Measurements from ENCODE around the gene NPBWR2.

Gene NPBWR2

DNA sequence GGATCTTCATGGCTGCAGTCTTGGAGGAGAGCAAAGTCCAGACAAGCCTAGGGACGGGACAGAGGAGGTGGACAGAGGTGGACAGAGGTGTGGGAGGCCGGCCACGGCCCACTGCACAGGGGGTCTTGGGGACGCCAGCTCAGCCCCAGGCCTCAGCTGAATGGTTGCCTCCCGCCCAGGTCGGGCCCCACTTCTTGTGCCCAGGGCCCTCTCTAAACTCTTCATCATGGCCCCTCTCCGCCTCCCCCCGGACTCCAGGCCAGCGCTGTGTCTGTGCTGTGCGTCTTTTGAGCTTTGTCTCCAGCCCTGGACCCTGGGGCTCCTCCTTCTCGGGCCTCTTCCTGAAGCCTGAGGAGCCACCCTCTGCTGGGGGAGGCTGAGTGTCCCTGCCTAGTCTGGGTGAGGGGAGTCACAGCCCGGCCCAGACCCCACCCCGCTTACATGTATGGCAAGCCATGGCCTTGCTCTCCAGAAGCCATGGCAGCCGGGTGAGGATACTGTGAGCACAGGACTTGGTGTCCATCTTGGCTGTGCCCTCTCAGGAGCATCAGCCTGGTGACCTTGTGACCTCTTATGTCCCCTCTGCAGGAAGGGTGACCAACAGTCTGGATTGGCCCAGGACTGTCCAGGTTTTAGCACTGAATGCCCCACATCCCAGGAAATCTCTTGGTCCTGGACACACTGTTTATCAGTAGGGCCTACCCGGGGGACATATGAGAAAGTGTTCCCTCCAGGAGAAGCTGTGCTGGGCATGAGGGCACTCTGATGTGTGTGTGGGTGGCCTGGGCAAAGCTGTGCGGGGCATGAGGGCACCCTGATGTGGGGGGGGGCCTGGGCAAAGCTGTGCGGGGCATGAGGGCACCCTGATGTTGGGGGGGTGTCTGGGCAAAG is 9.4 kb upstream of the NPBWR2 start:
- Histone ChIP-seq H4K8ac (ENCODE audit: low read depth, low read length) (no peak overlapping the region), H3K79me1 (ENCODE audit: low read length) (no peaks in the 10 kb centered on the region), H4K5ac (ENCODE audit: low read length) (no peak overlapping the region), H3K36me3 (ENCODE audit: control insufficient read depth, insufficient read depth, low read length) (no peaks in the 10 kb centered on the region), H3K4me1 (ENCODE audit: control insufficient read depth, low read depth, low read length) (no peaks in the 10 kb centered on the region), H3K23ac (ENCODE audit: low read length) (no peak overlapping the region), H3K4me2 (ENCODE audit: low read length) (no peak overlapping the region), H2BK15ac (replicated peaks; ENCODE audit: low read depth) (no peak overlapping the region), H3K27me3 (ENCODE audit: insufficient read depth, low read length, poor library complexity) (no peaks in the 10 kb centered on the region), H3K56ac (ENCODE audit: low read length) (no peak overlapping the region), H3K4ac (ENCODE audit: low read depth, low read length) (no peak overlapping the region), H2BK5ac (ENCODE audit: low read length) (no peak overlapping the region), H3K79me2 (ENCODE audit: control insufficient read depth, insufficient read depth, low read length) (no peaks in the 10 kb centered on the region), H2BK120ac (ENCODE audit: low read depth, low read length) (no peak overlapping the region), H3K9ac (ENCODE audit: low read length) (no peak overlapping the region), H3K4me3 (ENCODE audit: low read length) (no peak overlapping the region), H3K27ac (ENCODE audit: low read depth, low read length) (no peak overlapping the region), H2AK5ac (ENCODE audit: low read length) (no peak overlapping the region), H3K18ac (ENCODE audit: low read length) (no peak overlapping the region)
- WGBS (ENCODE audit: extremely low coverage, insufficient coverage, low lambda C conversion rate) = no CpG with 5 or more reads among the region's 17 CpGs
- DNase-seq = no peak

DNA sequence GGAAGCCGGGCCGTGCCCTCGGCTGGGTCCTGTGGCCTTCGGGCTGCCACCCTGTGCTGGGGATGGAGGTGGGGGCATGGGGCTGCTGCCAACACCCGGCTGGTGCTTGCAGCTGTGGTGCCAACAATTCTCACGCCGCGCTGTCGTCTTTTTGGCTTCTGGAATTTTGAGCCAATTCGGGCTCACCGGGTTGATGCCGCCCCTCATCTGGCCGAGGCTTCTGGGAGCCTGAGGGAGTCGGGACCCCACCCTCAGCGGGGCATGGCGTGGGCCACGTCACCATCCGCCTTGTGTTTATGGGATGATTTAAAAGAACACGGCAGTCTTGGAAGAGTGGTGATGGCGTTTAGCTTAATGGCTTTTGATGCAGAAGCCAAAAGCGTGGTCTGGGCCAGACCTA is 8.7 kb upstream of the NPBWR2 start:
- WGBS (ENCODE audit: extremely low coverage, insufficient coverage, low lambda C conversion rate) = no CpG with 5 or more reads among the region's 21 CpGs
- no peak overlapping the region for H3K27ac ChIP-seq (ENCODE audit: low read depth, low read length)

DNA sequence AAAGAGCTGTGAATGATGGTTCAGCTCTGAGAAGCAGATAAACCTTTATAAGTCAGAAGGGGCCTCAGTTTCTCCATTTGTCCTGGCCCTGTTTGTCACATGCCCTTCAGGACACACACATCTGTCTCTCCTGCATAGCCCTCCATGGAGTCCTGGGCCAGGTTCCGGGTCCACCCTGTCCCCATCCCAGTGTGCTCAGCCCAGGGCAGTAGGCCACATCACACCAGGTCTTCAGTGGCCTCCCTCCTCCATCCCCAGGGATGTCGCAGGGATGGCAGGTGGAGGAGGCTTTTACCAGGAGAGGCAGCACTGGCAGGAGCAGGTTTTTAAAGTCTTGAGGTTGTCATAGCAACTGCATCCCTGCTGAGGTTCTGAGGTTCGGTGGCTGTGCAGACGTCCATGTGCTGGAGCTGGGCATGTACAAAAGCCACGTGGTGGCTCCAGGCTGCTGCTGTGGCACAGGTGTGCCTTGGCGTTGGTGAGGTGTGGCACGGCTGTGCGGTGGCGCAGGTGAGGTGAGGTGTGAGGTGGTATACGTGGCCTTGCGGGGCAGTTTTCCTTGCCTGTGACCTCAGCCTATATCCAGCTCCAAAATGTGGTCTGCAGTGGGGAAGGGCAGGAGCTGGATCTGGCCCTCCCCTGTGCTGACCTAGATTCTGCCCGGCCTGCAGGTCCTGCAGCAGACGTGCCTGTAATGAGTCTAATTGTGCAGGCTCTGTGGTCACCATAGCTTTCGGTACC is 8.0 kb upstream of the NPBWR2 start:
- no peaks in the 10 kb centered on the region for H3K36me3 ChIP-seq (ENCODE audit: control insufficient read depth, insufficient read depth, low read length)

More for the DNA sequence above, 8.7 kb upstream of the NPBWR2 start:
- no peaks in the 10 kb centered on the region for H3K79me1 ChIP-seq (ENCODE audit: low read length)
- H3K27me3 ChIP-seq (ENCODE audit: insufficient read depth, low read length, poor library complexity) = no peaks in the 10 kb centered on the region
- DNase-seq = no peak
- no peaks in the 10 kb centered on the region for H3K36me3 ChIP-seq (ENCODE audit: control insufficient read depth, insufficient read depth, low read length)
- no peak overlapping the region for H3K18ac ChIP-seq (ENCODE audit: low read length)
- no peak overlapping the region for H3K4me3 ChIP-seq (ENCODE audit: low read length)
- no peaks in the 10 kb centered on the region for H3K79me2 ChIP-seq (ENCODE audit: control insufficient read depth, insufficient read depth, low read length)
- no peak overlapping the region for H2BK15ac ChIP-seq (replicated peaks; ENCODE audit: low read depth)
- no peak overlapping the region for H3K9ac ChIP-seq (ENCODE audit: low read length)
- H2BK5ac ChIP-seq (ENCODE audit: low read length) = no peak overlapping the region
- H3K56ac ChIP-seq (ENCODE audit: low read length) = no peak overlapping the region
- H3K4ac ChIP-seq (ENCODE audit: low read depth, low read length) = no peak overlapping the region
- no peaks in the 10 kb centered on the region for H3K4me1 ChIP-seq (ENCODE audit: control insufficient read depth, low read depth, low read length)
- no peak overlapping the region for H4K8ac ChIP-seq (ENCODE audit: low read depth, low read length)
- no peak overlapping the region for H2BK120ac ChIP-seq (ENCODE audit: low read depth, low read length)
- H4K5ac ChIP-seq (ENCODE audit: low read length) = no peak overlapping the region
- no peak overlapping the region for H3K23ac ChIP-seq (ENCODE audit: low read length)
- H3K4me2 ChIP-seq (ENCODE audit: low read length) = no peak overlapping the region
- no peak overlapping the region for H2AK5ac ChIP-seq (ENCODE audit: low read length)

DNA sequence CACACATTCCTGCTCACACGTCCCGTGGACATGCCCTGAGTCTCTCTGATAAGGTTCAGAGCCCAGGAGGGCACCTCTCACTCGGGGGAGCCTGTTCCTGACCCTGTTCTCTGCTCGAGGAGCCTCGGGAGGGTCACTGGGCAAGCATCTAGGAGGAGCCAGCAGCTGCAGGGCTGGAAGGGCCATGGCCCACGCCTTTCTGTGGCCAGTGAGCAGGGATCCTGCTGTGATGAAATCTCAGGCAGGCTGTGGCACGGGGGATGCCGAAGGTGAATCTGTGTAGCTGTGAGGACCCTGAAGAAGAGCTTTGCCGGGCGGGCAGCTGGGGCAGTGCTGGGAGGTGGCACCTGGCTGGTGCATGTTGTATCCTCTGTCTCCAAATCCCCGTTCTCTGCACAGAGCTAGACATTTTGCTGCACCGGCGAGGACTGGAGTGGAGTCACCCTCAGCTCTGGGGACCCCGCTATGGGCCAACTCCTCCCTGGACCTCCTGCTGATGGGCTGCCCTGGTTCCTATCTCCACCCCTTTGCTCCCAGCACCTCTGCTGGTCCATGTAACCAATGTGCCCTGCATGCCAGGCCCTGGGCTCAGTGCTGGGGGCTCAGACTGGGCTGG is 7.1 kb upstream of the NPBWR2 start:
- no peak for DNase-seq
- Histone ChIP-seq H3K23ac (ENCODE audit: low read length) (no peak overlapping the region), H3K9ac (ENCODE audit: low read length) (no peak overlapping the region), H3K79me2 (ENCODE audit: control insufficient read depth, insufficient read depth, low read length) (no peaks in the 10 kb centered on the region), H4K5ac (ENCODE audit: low read length) (no peak overlapping the region), H4K8ac (ENCODE audit: low read depth, low read length) (no peak overlapping the region), H3K4me3 (ENCODE audit: low read length) (no peak overlapping the region), H3K4me2 (ENCODE audit: low read length) (no peak overlapping the region), H3K56ac (ENCODE audit: low read length) (no peak overlapping the region), H2BK5ac (ENCODE audit: low read length) (no peak overlapping the region), H3K27ac (ENCODE audit: low read depth, low read length) (no peak overlapping the region), H3K36me3 (ENCODE audit: control insufficient read depth, insufficient read depth, low read length) (no peaks in the 10 kb centered on the region), H2BK15ac (replicated peaks; ENCODE audit: low read depth) (no peak overlapping the region), H2BK120ac (ENCODE audit: low read depth, low read length) (no peak overlapping the region), H3K4ac (ENCODE audit: low read depth, low read length) (no peak overlapping the region), H2AK5ac (ENCODE audit: low read length) (no peak overlapping the region), H3K27me3 (ENCODE audit: insufficient read depth, low read length, poor library complexity) (no peaks in the 10 kb centered on the region), H3K18ac (ENCODE audit: low read length) (no peak overlapping the region), H3K79me1 (ENCODE audit: low read length) (no peaks in the 10 kb centered on the region), H3K4me1 (ENCODE audit: control insufficient read depth, low read depth, low read length) (no peaks in the 10 kb centered on the region)
- WGBS (ENCODE audit: extremely low coverage, insufficient coverage, low lambda C conversion rate) = no CpG with 5 or more reads among the region's 14 CpGs

More for the DNA sequence above, 8.0 kb upstream of the NPBWR2 start:
- Histone ChIP-seq H3K23ac (ENCODE audit: low read length) (no peak overlapping the region), H3K4me1 (ENCODE audit: control insufficient read depth, low read depth, low read length) (no peaks in the 10 kb centered on the region), H3K79me1 (ENCODE audit: low read length) (no peaks in the 10 kb centered on the region), H3K56ac (ENCODE audit: low read length) (no peak overlapping the region), H4K5ac (ENCODE audit: low read length) (no peak overlapping the region), H2BK5ac (ENCODE audit: low read length) (no peak overlapping the region), H3K9ac (ENCODE audit: low read length) (no peak overlapping the region), H3K4me3 (ENCODE audit: low read length) (no peak overlapping the region), H3K27ac (ENCODE audit: low read depth, low read length) (no peak overlapping the region), H3K4ac (ENCODE audit: low read depth, low read length) (no peak overlapping the region), H3K18ac (ENCODE audit: low read length) (no peak overlapping the region), H3K27me3 (ENCODE audit: insufficient read depth, low read length, poor library complexity) (no peaks in the 10 kb centered on the region), H3K79me2 (ENCODE audit: control insufficient read depth, insufficient read depth, low read length) (no peaks in the 10 kb centered on the region), H4K8ac (ENCODE audit: low read depth, low read length) (no peak overlapping the region), H2BK15ac (replicated peaks; ENCODE audit: low read depth) (no peak overlapping the region), H2BK120ac (ENCODE audit: low read depth, low read length) (no peak overlapping the region), H3K4me2 (ENCODE audit: low read length) (no peak overlapping the region), H2AK5ac (ENCODE audit: low read length) (no peak overlapping the region)
- no CpG with 5 or more reads among the region's 14 CpGs for WGBS (ENCODE audit: extremely low coverage, insufficient coverage, low lambda C conversion rate)
- no peak for DNase-seq

DNA sequence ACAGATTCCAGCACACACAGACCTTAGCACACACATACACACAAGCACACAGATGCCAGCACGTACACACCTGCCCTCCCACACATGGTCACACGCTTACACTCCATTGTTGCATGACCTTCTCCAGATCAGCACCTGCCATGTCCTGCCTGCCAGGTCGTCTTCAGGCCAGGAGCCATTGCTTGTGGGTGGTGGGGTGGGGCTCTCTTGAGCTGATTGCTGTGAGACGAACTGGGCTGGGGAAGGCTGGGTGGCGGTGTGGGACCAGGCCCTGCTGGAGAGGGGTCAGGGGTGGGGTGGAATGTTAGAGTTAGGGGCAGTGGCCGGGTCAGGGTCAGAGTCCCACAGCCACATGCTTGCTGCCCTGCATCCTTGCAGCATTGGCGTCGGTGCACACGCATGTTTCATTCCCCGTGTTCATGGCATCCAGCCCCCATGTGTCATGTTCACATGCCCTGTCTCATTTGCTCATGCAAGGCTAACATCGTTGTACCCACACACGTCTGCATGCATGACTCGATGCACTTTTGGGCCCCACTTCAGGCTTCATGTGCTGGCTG is 6.5 kb upstream of the NPBWR2 start:
- no peak for DNase-seq

More for the DNA sequence above, 6.5 kb upstream of the NPBWR2 start:
- Histone ChIP-seq H2BK120ac (ENCODE audit: low read depth, low read length) (no peak overlapping the region), H3K4me2 (ENCODE audit: low read length) (no peak overlapping the region), H3K18ac (ENCODE audit: low read length) (no peak overlapping the region), H3K56ac (ENCODE audit: low read length) (no peak overlapping the region), H2BK5ac (ENCODE audit: low read length) (no peak overlapping the region), H4K5ac (ENCODE audit: low read length) (no peak overlapping the region), H3K23ac (ENCODE audit: low read length) (no peak overlapping the region), H3K4me3 (ENCODE audit: low read length) (no peak overlapping the region), H3K9ac (ENCODE audit: low read length) (no peak overlapping the region), H3K36me3 (ENCODE audit: control insufficient read depth, insufficient read depth, low read length) (no peaks in the 10 kb centered on the region), H4K8ac (ENCODE audit: low read depth, low read length) (no peak overlapping the region), H3K27ac (ENCODE audit: low read depth, low read length) (no peak overlapping the region), H3K27me3 (ENCODE audit: insufficient read depth, low read length, poor library complexity) (no peaks in the 10 kb centered on the region), H3K4me1 (ENCODE audit: control insufficient read depth, low read depth, low read length) (no peaks in the 10 kb centered on the region), H3K4ac (ENCODE audit: low read depth, low read length) (no peak overlapping the region), H2BK15ac (replicated peaks; ENCODE audit: low read depth) (no peak overlapping the region), H3K79me2 (ENCODE audit: control insufficient read depth, insufficient read depth, low read length) (no peaks in the 10 kb centered on the region), H3K79me1 (ENCODE audit: low read length) (no peaks in the 10 kb centered on the region), H2AK5ac (ENCODE audit: low read length) (no peak overlapping the region)
- no CpG with 5 or more reads among the region's 13 CpGs for WGBS (ENCODE audit: extremely low coverage, insufficient coverage, low lambda C conversion rate)
